Peyer's patch (tissue), 4 donors: Measurements from ENCODE around the gene ARHGEF39. TPM values are rescaled to one million over a fixed set of nuclear protein-coding genes. Genes with fewer than 3 reads are reported as not detected.
A peak's percentile ranks its signal among the peaks of the same experiment; 100 is the strongest.

Experiments used
- DNase-seq, 3 donors: peaks; one replicate each; pipeline ENCODE4 v3.0.0-alpha.2; 2017 to 2019
- H3K27ac ChIP-seq, 4 donors: fragments of 200-600 bp; sonication (generic); one replicate each; pipeline ENCODE4 v1.5.1; 2016 to 2019
- H3K27me3 ChIP-seq, 2 donors: fragments of 200-600 bp; sonication (generic); one replicate each; pipeline ENCODE4 v1.5.1; 2019
- H3K36me3 ChIP-seq, 3 donors: fragments of 200-600 bp; sonication (generic); one replicate each; pipeline ENCODE4 v1.5.1; 2016 to 2019
- H3K4me1 ChIP-seq, 4 donors: fragments of 200-600 bp; sonication (generic); one replicate each; pipeline ENCODE4 v1.5.1; 2016 to 2019
- H3K4me3 ChIP-seq, 4 donors: fragments of 200-600 bp; sonication (generic); 1 replicate in 3 of 4; 2 replicates in 1 of 4; pipeline ENCODE4 v1.5.1; 2016 to 2019; ENCODE audit warnings: mild to moderate bottlenecking in 1 of 4
- H3K9me3 ChIP-seq, 4 donors: fragments of 200-600 bp; sonication (generic); one replicate each; pipeline ENCODE4 v1.5.1; 2016 to 2019; ENCODE audit warnings: mild to moderate bottlenecking in 1 of 4
- POLR2A ChIP-seq, 2 donors: fragments of 450-650 bp; IDR thresholded peaks; one replicate each; pipeline ENCODE4 v1.5.1; 2017; ENCODE audit warnings: antibody characterized with exemption in 2 of 2, mild to moderate bottlenecking in 2 of 2, moderate library complexity in 2 of 2
- total RNA-seq, 4 donors: library from RNA; depleted of rRNA; stranded (reverse); fragments of >200 nt; gene quantifications; one replicate each; pipeline ENCODE4 v1.1.0, GENCODE V29; 2016
- TF ChIP-seq, protein P1 (sequence below), 6 experiments: fragments of 450-650 bp in 4 of 6; fragments of 200-600 bp in 2 of 6; sonication (generic) in 1 of 6; IDR thresholded peaks; one replicate each; pipeline ENCODE4 v1.5.1; 2017 to 2019; ENCODE audit warnings: antibody characterized with exemption in 6 of 6, mild to moderate bottlenecking in 3 of 6, moderate library complexity in 1 of 6

The ARHGEF39 gene
- total RNA-seq, 4 donors from 2014 or later = 1.9 to 19.8 (median 4.8) TPM

DNA sequence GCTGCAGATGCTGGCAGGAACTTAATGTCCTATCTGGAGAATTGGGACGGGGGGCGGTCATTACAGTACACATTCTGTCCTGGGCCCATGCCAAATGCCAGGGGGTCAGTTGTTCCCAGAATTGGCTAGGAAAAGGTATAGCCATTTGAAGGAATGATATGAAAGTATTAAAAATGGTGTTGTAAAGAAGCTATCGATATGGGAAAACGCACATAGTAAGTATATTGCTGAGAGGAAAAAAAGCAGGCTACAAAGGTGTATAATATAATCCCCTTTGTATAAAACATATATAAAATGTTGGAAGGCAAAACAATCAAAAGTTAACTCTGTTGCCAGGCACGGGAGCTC, 450 bp upstream of the ARHGEF39 start:
- TF ChIP-seq, protein P1, sequence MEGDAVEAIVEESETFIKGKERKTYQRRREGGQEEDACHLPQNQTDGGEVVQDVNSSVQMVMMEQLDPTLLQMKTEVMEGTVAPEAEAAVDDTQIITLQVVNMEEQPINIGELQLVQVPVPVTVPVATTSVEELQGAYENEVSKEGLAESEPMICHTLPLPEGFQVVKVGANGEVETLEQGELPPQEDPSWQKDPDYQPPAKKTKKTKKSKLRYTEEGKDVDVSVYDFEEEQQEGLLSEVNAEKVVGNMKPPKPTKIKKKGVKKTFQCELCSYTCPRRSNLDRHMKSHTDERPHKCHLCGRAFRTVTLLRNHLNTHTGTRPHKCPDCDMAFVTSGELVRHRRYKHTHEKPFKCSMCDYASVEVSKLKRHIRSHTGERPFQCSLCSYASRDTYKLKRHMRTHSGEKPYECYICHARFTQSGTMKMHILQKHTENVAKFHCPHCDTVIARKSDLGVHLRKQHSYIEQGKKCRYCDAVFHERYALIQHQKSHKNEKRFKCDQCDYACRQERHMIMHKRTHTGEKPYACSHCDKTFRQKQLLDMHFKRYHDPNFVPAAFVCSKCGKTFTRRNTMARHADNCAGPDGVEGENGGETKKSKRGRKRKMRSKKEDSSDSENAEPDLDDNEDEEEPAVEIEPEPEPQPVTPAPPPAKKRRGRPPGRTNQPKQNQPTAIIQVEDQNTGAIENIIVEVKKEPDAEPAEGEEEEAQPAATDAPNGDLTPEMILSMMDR (IDR thresholded peaks at IDR 0.05) = no peak
- TF ChIP-seq POLR2A (IDR thresholded peaks at IDR 0.05) = no peak
- H3K27ac ChIP-seq = peak overlapping the region; percentile 64 to 75 (median 66)
- H3K27me3 ChIP-seq = no peaks in the 10 kb centered on the region
- no peak for DNase-seq
- H3K4me1 ChIP-seq = peaks cover 0 to 35% (median 5%) of the 10 kb centered on the region in 4 donors
- H3K9me3 ChIP-seq = no peaks in the 10 kb centered on the region
- H3K4me3 ChIP-seq = peak overlapping the region; percentile 43 to 62 (median 58)
- peaks cover 0 to 4% (median 0%) of the 10 kb centered on the region in 3 donors for H3K36me3 ChIP-seq

DNA sequence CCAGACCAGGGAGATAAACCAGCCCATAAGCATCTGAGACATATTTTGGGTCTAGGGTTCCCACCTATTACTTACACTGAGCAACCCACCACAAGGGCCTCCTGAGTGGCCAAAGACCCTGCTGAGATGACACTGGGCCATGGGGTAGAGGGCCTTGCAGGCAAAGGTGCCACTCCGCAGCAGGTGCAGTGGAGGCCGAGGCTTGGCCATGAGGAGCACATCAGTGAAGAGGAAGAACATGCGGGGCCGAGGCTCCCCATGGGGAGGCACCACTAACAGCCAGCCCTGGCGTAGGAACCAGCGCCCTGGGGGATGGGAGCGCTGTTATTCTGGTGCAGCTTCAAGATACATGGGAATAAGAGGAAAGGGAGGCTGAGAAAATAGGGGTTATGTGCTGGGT, 2.6 kb downstream of the ARHGEF39 start:
- peaks cover 0 to 39% (median 7%) of the 10 kb centered on the region in 4 donors for H3K4me1 ChIP-seq

DNA sequence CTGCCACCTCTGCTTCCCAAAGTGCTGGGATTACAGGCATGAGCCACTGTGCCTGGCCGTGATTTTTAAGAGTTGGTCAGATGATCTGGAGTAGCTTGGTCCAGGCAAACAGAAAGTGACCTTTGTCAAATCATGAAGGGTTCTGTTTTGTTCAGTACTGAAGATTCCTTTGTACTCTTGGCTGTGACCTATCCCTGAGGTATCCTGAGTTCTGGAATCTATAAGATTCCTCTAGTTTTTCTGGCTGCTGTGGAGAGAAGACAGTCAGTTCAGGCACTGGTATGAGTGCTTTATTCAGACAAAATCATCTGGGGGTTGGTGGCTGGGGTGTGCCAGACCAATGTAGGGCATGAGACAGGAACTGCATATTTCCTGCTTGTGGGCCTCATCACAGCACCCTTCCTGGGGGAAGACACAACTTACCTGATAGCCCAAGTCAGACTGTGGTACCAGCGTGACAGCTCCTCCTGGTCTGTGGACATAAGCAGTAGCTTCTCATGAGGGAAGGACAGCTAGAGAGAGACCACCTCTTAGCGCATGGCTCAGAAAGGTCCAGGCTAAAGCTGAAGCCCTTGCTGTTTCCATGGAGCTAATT, 3.1 kb downstream of the ARHGEF39 start:
- peaks cover 0 to 39% (median 9%) of the 10 kb centered on the region in 4 donors for H3K4me1 ChIP-seq

More for the DNA sequence above, 2.6 kb downstream of the ARHGEF39 start:
- no peak for DNase-seq
- H3K4me3 ChIP-seq = no peak overlapping the region
- peak overlapping the region; percentile 26 to 99 (median 76) for H3K27ac ChIP-seq
- H3K27me3 ChIP-seq = no peaks in the 10 kb centered on the region
- TF ChIP-seq, protein P1 (IDR thresholded peaks at IDR 0.05) = no peak
- TF ChIP-seq POLR2A (IDR thresholded peaks at IDR 0.05) = no peak
- H3K9me3 ChIP-seq = no peaks in the 10 kb centered on the region
- peaks cover 0 to 6% (median 0%) of the 10 kb centered on the region in 3 donors for H3K36me3 ChIP-seq

DNA sequence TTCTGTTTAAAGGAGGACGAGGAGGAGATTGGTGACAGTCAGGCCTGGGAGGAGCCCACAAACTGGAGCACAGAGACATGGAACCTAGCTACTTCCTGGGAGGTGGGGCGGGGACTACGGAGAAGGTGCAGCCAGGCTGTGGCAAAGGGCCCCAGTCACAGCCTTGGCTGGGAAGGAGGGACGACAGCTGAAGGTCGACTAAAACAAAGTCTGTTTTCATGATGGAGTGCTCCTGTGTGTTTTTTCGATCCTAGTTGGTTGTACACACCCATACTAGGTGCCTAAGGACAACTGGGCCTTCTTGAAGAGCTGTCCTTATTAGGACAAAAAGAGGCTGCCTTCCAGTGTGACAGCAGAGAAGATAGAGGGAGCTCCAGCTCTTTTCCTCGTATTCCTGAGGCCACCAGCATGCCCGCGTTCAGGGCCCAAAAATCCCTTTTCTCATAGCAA, 4.0 kb downstream of the ARHGEF39 start:
- DNase-seq = peak in 2 of 3 donors; percentile 75 to 77
- H3K36me3 ChIP-seq = peaks cover 0 to 6% (median 0%) of the 10 kb centered on the region in 3 donors
- peaks cover 0 to 39% (median 9%) of the 10 kb centered on the region in 4 donors for H3K4me1 ChIP-seq
- H3K27ac ChIP-seq = peak overlapping the region; percentile 26 to 99 (median 94)
- H3K9me3 ChIP-seq = no peaks in the 10 kb centered on the region
- H3K4me3 ChIP-seq = no peak overlapping the region
- no peaks in the 10 kb centered on the region for H3K27me3 ChIP-seq
- TF ChIP-seq, protein P1 (IDR thresholded peaks at IDR 0.05) = peak in 3 of 6 experiments; percentile 55 to 73 (median 61)
- peak in 1 of 2 donors; percentile 41 for TF ChIP-seq POLR2A (IDR thresholded peaks at IDR 0.05)

More for the DNA sequence above, 3.1 kb downstream of the ARHGEF39 start:
- no peak overlapping the region for H3K4me3 ChIP-seq
- H3K9me3 ChIP-seq = no peaks in the 10 kb centered on the region
- peak in 1 of 3 donors; percentile 48 for DNase-seq
- H3K36me3 ChIP-seq = peaks cover 0 to 6% (median 0%) of the 10 kb centered on the region in 3 donors
- TF ChIP-seq POLR2A (IDR thresholded peaks at IDR 0.05) = no peak
- TF ChIP-seq, protein P1 (IDR thresholded peaks at IDR 0.05) = no peak
- peak overlapping the region; percentile 26 to 99 (median 76) for H3K27ac ChIP-seq
- no peaks in the 10 kb centered on the region for H3K27me3 ChIP-seq

DNA sequence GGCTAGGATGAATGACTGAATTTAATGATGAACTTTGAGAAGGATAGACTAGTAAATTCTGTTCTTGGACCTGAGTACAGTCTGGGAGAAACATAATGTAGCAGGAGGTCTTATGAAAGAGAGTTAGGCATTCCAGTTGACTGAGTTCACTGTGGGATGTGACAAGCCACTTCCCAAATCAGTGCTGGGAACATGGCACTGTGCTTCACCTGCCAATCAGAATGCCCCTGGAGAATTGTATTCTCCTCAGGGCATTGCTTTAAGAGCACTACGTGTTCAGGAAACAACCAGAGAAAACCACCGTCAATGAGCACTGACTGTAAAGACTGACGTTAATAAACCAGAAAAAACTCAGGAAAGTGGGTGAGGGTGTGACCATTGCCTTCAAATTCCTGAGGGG, 5.7 kb downstream of the ARHGEF39 start:
- peaks cover 0 to 33% (median 6%) of the 10 kb centered on the region in 4 donors for H3K4me1 ChIP-seq

More for the DNA sequence above, 5.7 kb downstream of the ARHGEF39 start:
- Histone ChIP-seq H3K4me3 (peak overlapping the region in 3 of 4 donors; percentile 72 to 99 (median 92)), H3K27me3 (no peaks in the 10 kb centered on the region), H3K36me3 (peaks cover 0 to 6% (median 0%) of the 10 kb centered on the region in 3 donors), H3K27ac (peak overlapping the region; percentile 91 to 99 (median 94)), H3K9me3 (no peaks in the 10 kb centered on the region)
- DNase-seq = peak in 1 of 3 donors; percentile 43
- TF ChIP-seq, protein P1 (IDR thresholded peaks at IDR 0.05) = no peak
- TF ChIP-seq POLR2A (IDR thresholded peaks at IDR 0.05) = no peak
